ENCODE measurements around the gene ASH1L.

- TF ChIP-seq REST (IDR thresholded peaks at IDR 0.05; ENCODE audit: insufficient read depth in 1 of 2, low read depth in 2 of 2, low read length in 2 of 2) (no peak), POLR2AphosphoS5 (IDR thresholded peaks at IDR 0.05; ENCODE audit: low read depth, low read length) (no peak), TAF1 (IDR thresholded peaks at IDR 0.05; ENCODE audit: borderline replicate concordance, insufficient read depth, low read length) (no peak)
Observed at GRCh38 chr1:155608888-155609225, 46.3 kb upstream of the ASH1L start.

Measured in PFSK-1 (cell line).